Measurements from ENCODE around the gene REELD1. TPM values are rescaled to one million over a fixed set of nuclear protein-coding genes. Genes with fewer than 3 reads are reported as not detected.

REELD1 gene
- total RNA-seq, 1 experiment from 2014 or later = not detected

- Histone ChIP-seq H3K9me3 (replicated peaks) (no peaks in the 10 kb centered on the region), H3K36me3 (no peaks in the 10 kb centered on the region), H3K27ac (no peak overlapping the region), H3K4me3 (no peak overlapping the region), H3K27me3 (no peaks in the 10 kb centered on the region), H3K4me1 (peaks cover 3% of the 10 kb centered on the region; the same call in 1 of the 2 replicates)
- no peak for DNase-seq
These were observed 29.5 kb downstream of the REELD1 start for GRCh38 chr4:146243883-146244277.

DNA sequence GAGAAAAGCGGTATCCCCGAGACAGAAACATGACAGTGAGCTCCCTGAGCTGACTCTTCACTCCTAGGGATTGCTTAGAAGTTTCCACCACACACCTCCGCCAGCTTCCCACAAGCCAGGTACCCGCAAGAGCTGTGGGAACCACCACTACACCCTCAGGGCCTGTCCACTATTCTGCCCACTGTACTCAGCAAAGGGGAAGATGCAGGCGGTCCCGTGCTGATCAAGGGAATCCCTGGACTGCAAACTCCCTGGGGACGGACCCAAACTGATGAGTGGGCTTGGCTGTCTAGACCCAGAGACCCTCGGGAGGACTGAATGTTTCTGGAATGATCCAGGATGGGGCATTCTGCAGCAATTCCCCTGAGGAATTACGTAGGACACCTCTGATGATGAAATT is 30.2 kb downstream of the REELD1 start:
- H3K9me3 ChIP-seq (replicated peaks) = no peaks in the 10 kb centered on the region
- H3K36me3 ChIP-seq = no peaks in the 10 kb centered on the region
- H3K27ac ChIP-seq = no peak overlapping the region
- H3K27me3 ChIP-seq = no peaks in the 10 kb centered on the region
- peaks cover 3% of the 10 kb centered on the region; the same call in 1 of the 2 replicates for H3K4me1 ChIP-seq
- H3K4me3 ChIP-seq = no peak overlapping the region
- DNase-seq = no peak

DNA sequence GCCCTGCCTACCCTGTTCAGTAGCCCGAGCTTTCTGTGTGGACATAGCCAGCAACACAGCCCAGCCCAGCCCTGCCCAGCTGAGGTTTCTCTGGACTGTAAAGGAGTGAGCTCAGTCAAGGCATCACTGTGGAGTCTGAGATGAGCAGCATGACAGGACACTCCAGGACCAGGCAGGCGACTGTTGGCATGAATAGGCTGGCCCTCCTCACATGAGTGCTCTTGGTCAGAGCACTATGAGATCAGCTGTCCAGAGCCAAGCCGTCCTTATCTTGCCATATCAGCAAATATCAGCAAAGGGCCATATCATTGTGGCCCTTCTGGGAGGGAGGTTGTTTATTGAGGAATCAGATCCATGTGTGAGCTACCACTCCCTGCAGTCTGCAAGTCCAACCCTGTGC is 30.9 kb downstream of the REELD1 start:
- no peak for DNase-seq
- H3K27ac ChIP-seq = no peak overlapping the region
- H3K9me3 ChIP-seq (replicated peaks) = no peaks in the 10 kb centered on the region
- H3K4me1 ChIP-seq = peaks cover 3% of the 10 kb centered on the region; the same call in 1 of the 2 replicates
- no peaks in the 10 kb centered on the region for H3K27me3 ChIP-seq
- no peaks in the 10 kb centered on the region for H3K36me3 ChIP-seq
- H3K4me3 ChIP-seq = no peak overlapping the region

- Histone ChIP-seq H3K4me1 (peaks cover 3% of the 10 kb centered on the region; the same call in 1 of the 2 replicates), H3K27ac (no peak overlapping the region), H3K4me3 (no peak overlapping the region), H3K9me3 (replicated peaks) (no peaks in the 10 kb centered on the region), H3K36me3 (no peaks in the 10 kb centered on the region), H3K27me3 (no peaks in the 10 kb centered on the region)
- no peak for DNase-seq
These were observed 31.5 kb downstream of the REELD1 start for GRCh38 chr4:146245850-146246249.

DNA sequence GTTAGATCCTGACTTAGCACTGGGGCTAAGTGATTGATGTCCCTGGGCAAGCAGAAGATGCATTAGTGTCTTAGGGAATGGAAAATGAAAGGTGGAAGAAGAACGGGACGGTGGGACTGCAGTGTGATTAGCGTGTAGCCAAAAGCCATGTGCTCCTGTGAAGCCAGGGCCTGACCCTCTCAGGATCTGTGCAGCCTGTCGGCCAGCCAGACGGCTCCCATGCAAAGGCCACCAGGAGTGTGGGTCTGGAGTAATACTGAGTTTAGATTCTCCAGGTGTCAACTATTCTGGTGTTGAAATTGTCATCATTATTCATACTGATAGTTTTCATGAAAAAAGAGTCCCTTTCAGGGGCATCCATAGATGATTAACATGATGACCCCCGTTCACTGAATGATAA is 32.0 kb downstream of the REELD1 start:
- Histone ChIP-seq H3K4me3 (no peak overlapping the region), H3K27ac (no peak overlapping the region), H3K4me1 (no peaks in the 10 kb centered on the region), H3K9me3 (replicated peaks) (no peaks in the 10 kb centered on the region), H3K36me3 (no peaks in the 10 kb centered on the region), H3K27me3 (no peaks in the 10 kb centered on the region)
- DNase-seq = no peak

DNA sequence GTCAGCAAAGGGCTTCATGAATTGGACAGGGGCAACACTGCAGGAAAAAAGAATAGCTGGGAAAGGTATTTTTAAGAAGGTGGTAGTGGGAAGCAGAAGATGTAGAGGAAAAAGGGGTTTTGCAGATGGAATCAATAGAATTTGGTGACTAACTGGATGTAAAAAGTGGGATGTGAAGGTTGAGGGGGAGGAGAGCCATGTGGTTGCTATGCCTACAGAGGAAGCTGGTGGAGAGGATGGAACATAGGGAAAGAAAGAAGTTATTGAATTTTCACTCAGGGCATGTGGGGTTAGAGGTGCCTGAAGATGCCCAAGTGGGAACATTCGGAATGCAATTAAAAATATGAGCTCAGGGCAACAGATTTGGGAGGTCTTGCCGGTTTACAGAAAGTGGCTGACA is 33.0 kb downstream of the REELD1 start:
- no peak for DNase-seq
- H3K4me3 ChIP-seq = no peak overlapping the region
- H3K27me3 ChIP-seq = no peaks in the 10 kb centered on the region
- H3K27ac ChIP-seq = no peak overlapping the region
- no peaks in the 10 kb centered on the region for H3K4me1 ChIP-seq
- H3K36me3 ChIP-seq = no peaks in the 10 kb centered on the region
- no peaks in the 10 kb centered on the region for H3K9me3 ChIP-seq (replicated peaks)

- Histone ChIP-seq H3K36me3 (no peaks in the 10 kb centered on the region), H3K4me3 (no peak overlapping the region), H3K4me1 (no peaks in the 10 kb centered on the region), H3K27me3 (no peaks in the 10 kb centered on the region), H3K27ac (no peak overlapping the region), H3K9me3 (replicated peaks) (no peaks in the 10 kb centered on the region)
- DNase-seq = no peak
These were observed 38.8 kb downstream of the REELD1 start for GRCh38 chr4:146252969-146253611.

DNA sequence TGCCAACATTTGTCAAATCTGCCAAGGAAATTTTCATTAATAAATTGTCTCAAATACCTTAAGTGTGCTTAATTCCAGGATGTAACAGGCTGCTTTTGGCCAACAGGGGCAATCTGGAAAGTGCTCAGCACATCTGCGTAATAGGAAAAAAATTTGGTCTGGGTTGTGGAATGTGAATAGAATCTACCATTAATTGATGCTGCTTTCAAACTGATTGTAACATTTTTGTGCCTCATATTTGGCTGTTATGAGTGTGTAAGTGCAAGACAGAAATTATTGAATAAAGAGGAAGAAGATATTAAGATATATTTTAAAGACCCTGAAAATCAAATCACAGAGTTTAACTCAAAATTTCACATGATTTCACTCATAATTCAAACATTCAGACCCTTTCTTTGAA is 41.1 kb downstream of the REELD1 start:
- Histone ChIP-seq H3K4me1 (no peaks in the 10 kb centered on the region), H3K36me3 (no peaks in the 10 kb centered on the region), H3K27me3 (no peaks in the 10 kb centered on the region), H3K9me3 (replicated peaks) (no peaks in the 10 kb centered on the region), H3K27ac (peak overlapping the region; percentile 50), H3K4me3 (no peak overlapping the region)
- DNase-seq = no peak

DNA sequence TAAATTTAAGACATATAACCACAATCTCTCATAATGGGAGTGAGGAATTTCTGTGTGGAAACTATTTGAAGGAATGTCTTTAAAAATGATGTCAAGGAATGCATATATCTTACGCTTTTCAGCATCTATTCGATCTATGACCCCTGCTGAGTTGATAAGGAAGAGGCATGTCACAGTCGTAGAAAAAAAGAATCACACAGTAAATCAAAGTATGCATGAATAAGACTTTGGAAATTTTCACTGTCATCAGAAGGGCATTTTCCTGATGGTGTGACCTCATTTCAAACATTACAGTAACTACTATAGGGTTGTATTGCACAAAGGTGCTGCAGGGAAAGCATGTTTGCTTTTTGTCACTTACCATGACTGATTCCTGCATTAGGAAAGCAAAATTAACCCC is 41.5 kb downstream of the REELD1 start:
- no peak for DNase-seq
- no peaks in the 10 kb centered on the region for H3K27me3 ChIP-seq
- H3K9me3 ChIP-seq (replicated peaks) = no peaks in the 10 kb centered on the region
- H3K4me1 ChIP-seq = no peaks in the 10 kb centered on the region
- no peaks in the 10 kb centered on the region for H3K36me3 ChIP-seq
- no peak overlapping the region for H3K4me3 ChIP-seq
- H3K27ac ChIP-seq = peak overlapping the region; percentile 50

- H3K4me1 ChIP-seq = no peaks in the 10 kb centered on the region
- H3K4me3 ChIP-seq = no peak overlapping the region
- peak overlapping the region; percentile 50; the same call in 1 of the 2 replicates for H3K27ac ChIP-seq
- H3K9me3 ChIP-seq (replicated peaks) = no peaks in the 10 kb centered on the region
- no peaks in the 10 kb centered on the region for H3K27me3 ChIP-seq
- no peak for DNase-seq
- no peaks in the 10 kb centered on the region for H3K36me3 ChIP-seq
These were observed 42.0 kb downstream of the REELD1 start for GRCh38 chr4:146256328-146256727.

DNA sequence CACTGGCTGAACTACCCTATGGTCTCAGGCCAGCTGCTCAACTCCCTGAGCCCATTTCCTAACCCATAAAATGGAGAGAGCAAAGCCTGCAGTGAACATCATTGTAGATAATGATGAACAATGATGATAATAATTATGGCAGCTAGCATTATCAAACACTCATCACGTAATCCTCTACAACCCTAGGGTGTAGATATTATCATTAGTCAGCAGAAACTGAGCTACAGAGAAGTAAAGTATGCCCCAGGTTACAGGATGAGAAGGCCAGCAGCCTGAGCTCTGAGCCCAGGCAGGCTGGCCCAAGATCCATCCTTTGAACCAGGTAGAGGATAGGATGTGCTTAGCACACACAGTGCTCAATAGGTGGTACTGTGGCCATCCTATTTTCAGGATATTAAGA is 43.2 kb downstream of the REELD1 start:
- DNase-seq = no peak
- Histone ChIP-seq H3K4me1 (no peaks in the 10 kb centered on the region), H3K9me3 (replicated peaks) (no peaks in the 10 kb centered on the region), H3K27me3 (no peaks in the 10 kb centered on the region), H3K4me3 (no peak overlapping the region), H3K36me3 (no peaks in the 10 kb centered on the region), H3K27ac (no peak overlapping the region)

DNA sequence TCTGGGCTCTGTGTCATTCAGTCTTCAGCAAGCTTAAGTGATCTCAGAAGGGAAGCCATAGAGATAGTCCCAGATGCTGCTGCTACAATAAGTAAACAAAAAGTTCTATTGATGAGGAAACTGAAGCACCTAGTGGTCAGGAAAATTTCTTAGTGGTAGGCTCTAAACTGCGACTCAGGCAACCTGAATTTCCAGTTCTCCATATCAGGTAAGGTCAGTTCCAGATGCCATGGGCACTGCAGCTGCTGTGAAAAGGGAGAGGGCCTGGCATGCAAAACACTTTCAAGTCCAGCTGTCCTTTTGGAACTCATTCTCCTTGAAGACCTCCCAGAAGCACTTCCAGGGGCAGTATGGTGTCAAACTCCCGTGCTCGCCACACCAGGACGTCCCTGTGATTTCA is 46.2 kb downstream of the REELD1 start:
- Histone ChIP-seq H3K9me3 (replicated peaks) (no peaks in the 10 kb centered on the region), H3K27ac (no peak overlapping the region), H3K4me1 (no peaks in the 10 kb centered on the region), H3K4me3 (no peak overlapping the region), H3K27me3 (no peaks in the 10 kb centered on the region), H3K36me3 (no peaks in the 10 kb centered on the region)
- no peak for DNase-seq

- Histone ChIP-seq H3K36me3 (no peaks in the 10 kb centered on the region), H3K9me3 (replicated peaks) (no peaks in the 10 kb centered on the region), H3K27me3 (no peaks in the 10 kb centered on the region), H3K27ac (no peak overlapping the region), H3K4me3 (no peak overlapping the region), H3K4me1 (no peaks in the 10 kb centered on the region)
- peak in 1 of 2 experiments; percentile 12 for DNase-seq
These were observed 46.7 kb downstream of the REELD1 start for GRCh38 chr4:146261041-146261440.

- no peaks in the 10 kb centered on the region for H3K27me3 ChIP-seq
- no peak for DNase-seq
- H3K4me3 ChIP-seq = no peak overlapping the region
- H3K36me3 ChIP-seq = no peaks in the 10 kb centered on the region
- no peaks in the 10 kb centered on the region for H3K9me3 ChIP-seq (replicated peaks)
- H3K4me1 ChIP-seq = no peaks in the 10 kb centered on the region
- H3K27ac ChIP-seq = no peak overlapping the region
These were observed 49.5 kb downstream of the REELD1 start for GRCh38 chr4:146263793-146264192.

DNA sequence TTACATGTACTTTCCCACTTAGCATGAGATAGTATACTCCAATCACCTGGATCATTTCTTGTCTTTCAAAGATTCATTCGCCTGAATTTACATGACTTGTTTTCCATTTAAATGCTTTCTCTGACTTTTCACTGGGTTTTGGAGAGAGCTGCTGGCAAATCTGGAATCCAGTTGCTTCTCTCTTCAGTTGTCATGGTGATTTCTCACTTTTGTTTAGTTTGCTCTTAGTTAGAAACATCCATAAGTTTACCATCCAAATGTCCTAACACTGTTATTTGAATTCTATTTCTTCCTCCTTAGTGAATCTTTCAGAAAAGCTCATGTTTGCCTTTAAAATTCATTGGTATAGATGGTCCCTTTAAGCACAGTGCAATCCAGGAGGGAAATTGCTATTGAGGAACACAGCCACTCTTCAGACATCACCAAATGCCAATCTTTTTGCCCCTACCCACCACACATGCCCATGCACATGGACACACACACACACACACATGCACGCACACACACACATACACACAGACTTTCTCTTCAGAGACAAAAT is 51.7 kb downstream of the REELD1 start:
- Histone ChIP-seq H3K27ac (no peak overlapping the region), H3K9me3 (replicated peaks) (no peaks in the 10 kb centered on the region), H3K36me3 (no peaks in the 10 kb centered on the region), H3K4me3 (no peak overlapping the region), H3K4me1 (no peaks in the 10 kb centered on the region), H3K27me3 (no peaks in the 10 kb centered on the region)
- no peak for DNase-seq

- H3K4me1 ChIP-seq = no peaks in the 10 kb centered on the region
- DNase-seq = no peak
- H3K4me3 ChIP-seq = no peak overlapping the region
- no peak overlapping the region for H3K27ac ChIP-seq
- no peaks in the 10 kb centered on the region for H3K27me3 ChIP-seq
- no peaks in the 10 kb centered on the region for H3K9me3 ChIP-seq (replicated peaks)
- no peaks in the 10 kb centered on the region for H3K36me3 ChIP-seq
These were observed 53.5 kb downstream of the REELD1 start for GRCh38 chr4:146267826-146268225.

All from SJCRH30 (cell line).